Stomach (tissue), 9 donors: ENCODE results near the gene GSTCD. TPM values are rescaled to one million over a fixed set of nuclear protein-coding genes. Genes with fewer than 3 reads are reported as not detected.
"Not testable (repeated sequence)": the region's sequence is repeated elsewhere in the genome, so short reads cannot be mapped to it uniquely, and the experiment has no call there.

Experiments used
- DNase-seq, 2 donors: peaks; one replicate each; pipeline versions ENCODE4 v3.0.0 to v3.0.0-alpha.2; 2013 to 2019
- H3K27ac ChIP-seq, 5 donors: fragments of 200-600 bp in 4 of 5; sonication (generic) in 4 of 5; one replicate each; pipeline ENCODE4 v1.5.1; 2013 to 2019; ENCODE audit warnings: mild to moderate bottlenecking in 1 of 5, moderate library complexity in 1 of 5
- H3K27me3 ChIP-seq, 3 donors: fragments of 200-600 bp; sonication (generic); one replicate each; pipeline ENCODE4 v1.5.1; 2017 to 2019; ENCODE audit warnings: mixed run types in 1 of 3
- H3K36me3 ChIP-seq, 4 donors: fragments of 200-600 bp; sonication (generic); 1 replicate in 3 of 4; 2 replicates in 1 of 4; pipeline ENCODE4 v1.5.1; 2016 to 2019
- H3K4me1 ChIP-seq, 4 donors: fragments of 200-600 bp; sonication (generic); one replicate each; pipeline ENCODE4 v1.5.1; 2016 to 2019
- H3K4me3 ChIP-seq, 4 donors: fragments of 200-600 bp; sonication (generic) in 3 of 4; one replicate each; pipeline ENCODE4 v1.5.1; 2016 to 2019; ENCODE audit warnings: mild to moderate bottlenecking in 1 of 4
- H3K9me3 ChIP-seq, 4 donors: fragments of 200-600 bp; sonication (generic); one replicate each; pipeline ENCODE4 v1.5.1; 2016 to 2019
- CTCF ChIP-seq, 7 experiments: fragments of 450-650 bp in 4 of 7; fragments of 200-600 bp in 3 of 7; sonication (generic) in 3 of 7; IDR thresholded peaks; one replicate each; pipeline ENCODE4 v1.5.1; 2016 to 2019; ENCODE audit warnings: antibody characterized with exemption in 7 of 7, control low read depth in 2 of 7, mild to moderate bottlenecking in 1 of 7
- EP300 ChIP-seq: sonication (generic); formaldehyde crosslinking; IDR thresholded peaks from one replicate; pipeline ENCODE4 v1.6.1; 2017; ENCODE audit warnings: antibody characterized with exemption
- POLR2A ChIP-seq, 4 donors: fragments of 450-650 bp; IDR thresholded peaks; one replicate each; pipeline ENCODE4 v1.6.1; 2016; ENCODE audit warnings: antibody characterized with exemption in 4 of 4, control low read depth in 2 of 4, mild to moderate bottlenecking in 1 of 4, moderate library complexity in 1 of 4
- POLR2AphosphoS5 ChIP-seq, 3 donors: sonication (generic); formaldehyde crosslinking; IDR thresholded peaks; one replicate each; pipeline ENCODE4 v1.6.1; 2016; ENCODE audit warnings: antibody characterized with exemption in 3 of 3
- WGBS, 5 donors: extraction: QIAGEN DNeasy Blood & Tissue Kit in 3 of 5; methylation state at CpG; one replicate each; pipeline versions ENCODE4 v1.1.5 to v1.1.7; 2013 to 2018; 5-methylcytosine and 5-hydroxymethylcytosine counted together
- intact Hi-C: fragments of 100-400 bp; cut with DNase I; formaldehyde crosslinking; loops from one replicate; pipeline ENCODE4 v1.15.1; 2023; ENCODE audit warnings: low total_unique reads
- polyA plus RNA-seq, 3 donors: library from polyadenylated mRNA; stranded (reverse); fragments of 200-250 nt; gene quantifications; one replicate each; pipeline ENCODE4 v1.2.3, GENCODE V29; 2013
- total RNA-seq, 5 donors: library from RNA; depleted of rRNA; stranded (reverse); fragments of >200 nt; gene quantifications; one replicate each; pipeline versions ENCODE4 v1.1.0 to v1.2.3, GENCODE V29; 2014 to 2016
- donor health status: healthy with polysubstance abuse.
- donor health status: Bipolar disorder and iron deficiency.
- donor health status: healthy.

The GSTCD gene
- total and polyA plus RNA-seq, 8 donors: 1.6 to 129 (median 8.1) TPM

- TF ChIP-seq POLR2A (IDR thresholded peaks at IDR 0.05) (no peak), EP300 (no peak), CTCF (IDR thresholded peaks at IDR 0.05) (no peak), POLR2AphosphoS5 (IDR thresholded peaks at IDR 0.05) (no peak)
- Histone ChIP-seq H3K9me3 (no peaks in the 10 kb centered on the region), H3K36me3 (no peaks in the 10 kb centered on the region), H3K27me3 (no peaks in the 10 kb centered on the region), H3K4me3 (no peak overlapping the region), H3K4me1 (peaks cover 0 to 2% (median under 1%) of the 10 kb centered on the region in 4 donors), H3K27ac (no peak overlapping the region)
- intact Hi-C loops: no loop called here
- DNase-seq: no peak
- 76 to 95% (median 86%) methylated on average over 1 of the region's 1 CpG for WGBS, 5 donors
These were observed 34.6 kb upstream of the GSTCD start for GRCh38 chr4:105674011-105674410.

- Histone ChIP-seq H3K27ac (no peak overlapping the region), H3K27me3 (no peaks in the 10 kb centered on the region), H3K4me1 (peaks cover 0 to 27% (median 8%) of the 10 kb centered on the region in 4 donors), H3K9me3 (no peaks in the 10 kb centered on the region), H3K4me3 (no peak overlapping the region), H3K36me3 (peaks cover 0 to 14% (median 13%) of the 10 kb centered on the region in 4 donors)
- DNase-seq: no peak
- TF ChIP-seq EP300 (no peak), POLR2A (IDR thresholded peaks at IDR 0.05) (no peak), POLR2AphosphoS5 (IDR thresholded peaks at IDR 0.05) (no peak)
- intact Hi-C loops: no loop called here
- WGBS, 5 donors: 80 to 86% (median 83%) methylated on average over 2 of the region's 2 CpGs
These were observed 30.9 kb upstream of the GSTCD start for GRCh38 chr4:105677709-105678108.

GRCh38 chr4:105679186-105679585 is 29.4 kb upstream of the GSTCD start:
- WGBS, 5 donors: 23 to 46% (median 31%) methylated on average over 2 of the region's 2 CpGs
- intact Hi-C loops: no loop called here
- Histone ChIP-seq H3K27me3 (no peaks in the 10 kb centered on the region), H3K36me3 (peaks cover 0 to 22% (median 19%) of the 10 kb centered on the region in 4 donors), H3K4me3 (no peak overlapping the region), H3K9me3 (no peaks in the 10 kb centered on the region), H3K4me1 (peaks cover 0 to 33% (median 15%) of the 10 kb centered on the region in 4 donors), H3K27ac (peak overlapping the region in 1 of 5 donors; percentile 56)
- no peak for DNase-seq
- TF ChIP-seq POLR2AphosphoS5 (IDR thresholded peaks at IDR 0.05): peak in 2 of 3 donors; percentile 2
- no peak for TF ChIP-seq POLR2A (IDR thresholded peaks at IDR 0.05)
- TF ChIP-seq CTCF (IDR thresholded peaks at IDR 0.05): no peak
- TF ChIP-seq EP300: no peak

- Histone ChIP-seq H3K27ac (peak overlapping the region; percentile 25 to 78 (median 67)), H3K27me3 (no peaks in the 10 kb centered on the region), H3K9me3 (no peaks in the 10 kb centered on the region), H3K36me3 (peaks cover 6 to 52% (median 46%) of the 10 kb centered on the region in 4 donors), H3K4me1 (peaks cover 0 to 33% (median 15%) of the 10 kb centered on the region in 4 donors), H3K4me3 (no peak overlapping the region)
- TF ChIP-seq POLR2AphosphoS5 (IDR thresholded peaks at IDR 0.05) (peak in 2 of 3 donors; percentile 49 to 75), EP300 (no peak)
- intact Hi-C loops: no loop called here
- DNase-seq: peak; percentile 84 to 95
- WGBS, 5 donors: 34 to 64% (median 38%) methylated on average over 4 of the region's 4 CpGs
These were observed 25.5 kb upstream of the GSTCD start for GRCh38 chr4:105683038-105683437.

- no peak for TF ChIP-seq CTCF (IDR thresholded peaks at IDR 0.05)
- TF ChIP-seq EP300: no peak
- no peak for TF ChIP-seq POLR2AphosphoS5 (IDR thresholded peaks at IDR 0.05)
- no peak for TF ChIP-seq POLR2A (IDR thresholded peaks at IDR 0.05)
- intact Hi-C loops: no loop called here
- H3K9me3 ChIP-seq: no peaks in the 10 kb centered on the region
- no peak overlapping the region for H3K27ac ChIP-seq
- no peak for DNase-seq
- no peaks in the 10 kb centered on the region for H3K27me3 ChIP-seq
- 85 to 95% (median 88%) methylated on average over 2 of the region's 2 CpGs for WGBS, 5 donors
- no peak overlapping the region for H3K4me3 ChIP-seq
- H3K4me1 ChIP-seq: peaks cover 0 to 20% (median 7%) of the 10 kb centered on the region in 4 donors
- H3K36me3 ChIP-seq: peaks cover 11 to 86% (median 73%) of the 10 kb centered on the region in 4 donors
These were observed 22.0 kb upstream of the GSTCD start for GRCh38 chr4:105686571-105686970.

GRCh38 chr4:105694812-105695211 is 13.8 kb upstream of the GSTCD start:
- H3K4me3 ChIP-seq, H3K4me1 ChIP-seq, H3K9me3 ChIP-seq, H3K27me3 ChIP-seq, H3K27ac ChIP-seq, intact Hi-C loops, DNase-seq: not testable (repeated sequence)
- 94 to 98% (median 95%) methylated on average over 5 of the region's 5 CpGs for WGBS, 5 donors
- peaks cover 6 to 95% (median 86%) of the 10 kb centered on the region in 4 donors for H3K36me3 ChIP-seq

GRCh38 chr4:105695832-105696231 is 12.8 kb upstream of the GSTCD start:
- WGBS, 5 donors: 87 to 98% (median 92%) methylated on average over 8 of the region's 8 CpGs
- H3K36me3 ChIP-seq: peaks cover 6 to 85% (median 81%) of the 10 kb centered on the region in 4 donors
- intact Hi-C loops: not testable (repeated sequence)

More at GRCh38 chr4:105695832-105696231, 12.8 kb upstream of the GSTCD start:
- H3K27ac ChIP-seq, H3K9me3 ChIP-seq, H3K4me3 ChIP-seq, H3K27me3 ChIP-seq, DNase-seq: not testable (repeated sequence)
- H3K4me1 ChIP-seq: peaks cover 0 to 15% (median 2%) of the 10 kb centered on the region in 4 donors
